HepG2 (cell line): ENCODE results near the gene ARG2.

Experiments
- BCL6 ChIP-seq: IDR thresholded peaks from 2 replicates; pipeline ENCODE4 v1.6.1; 2016; ENCODE audit warnings: missing genetic modification reagents, missing compliant biosample characterization
- CBFB ChIP-seq: sonication (generic); formaldehyde crosslinking; IDR thresholded peaks from 2 replicates; pipeline ENCODE4 v1.4.0; 2020; ENCODE audit warnings: missing genetic modification reagents
- CTCF ChIP-seq: sonication (generic); formaldehyde crosslinking; IDR thresholded peaks from 2 replicates; pipeline ENCODE4 v1.5.0; 2020; ENCODE audit warnings: mild to moderate bottlenecking, missing genetic modification reagents, moderate library complexity
- EP300 ChIP-seq, 3 experiments: sonication (generic) in 1 of 3; formaldehyde crosslinking in 1 of 3; IDR thresholded peaks; 2 replicates each; pipeline versions ENCODE4 v1.5.1 to v1.6.1; 2011 to 2020; ENCODE audit warnings: low read depth in 2 of 3, low read length in 2 of 3, borderline replicate concordance in 1 of 3, improper control_type of control experiment in 1 of 3, mild to moderate bottlenecking in 1 of 3, missing genetic modification reagents in 1 of 3, moderate library complexity in 1 of 3
- POLR2A ChIP-seq, 2 experiments: IDR thresholded peaks; 2 replicates each; pipeline ENCODE4 v1.6.1; 2011; ENCODE audit warnings: low read depth in 2 of 2, low read length in 2 of 2, mild to moderate bottlenecking in 1 of 2, moderate library complexity in 1 of 2; ENCODE audit not compliant: insufficient read depth in 1 of 2
- POLR2AphosphoS5 ChIP-seq: IDR thresholded peaks from 2 replicates; pipeline ENCODE4 v1.6.1; 2012; ENCODE audit warnings: low read depth, low read length
- SKIL ChIP-seq: sonication (generic); formaldehyde crosslinking; IDR thresholded peaks from 2 replicates; pipeline ENCODE4 v1.8.0; 2022; ENCODE audit warnings: missing genetic modification reagents, mild to moderate bottlenecking, moderate library complexity, borderline replicate concordance
- ZFP90 ChIP-seq: sonication (generic); formaldehyde crosslinking; IDR thresholded peaks from 2 replicates; pipeline ENCODE4 v1.8.0; 2022; ENCODE audit warnings: missing genetic modification reagents, mild to moderate bottlenecking, inconsistent platforms, borderline replicate concordance
- TF ChIP-seq, protein P1 (sequence below): sonication (generic); formaldehyde crosslinking; IDR thresholded peaks from 2 replicates; pipeline ENCODE4 v1.5.0; 2020; ENCODE audit warnings: missing genetic modification reagents, mild to moderate bottlenecking, borderline replicate concordance

GRCh38 chr14:67580336-67581171 is 39.2 kb upstream of the ARG2 start:
- TF ChIP-seq CBFB (CRISPR knock-in tag): no peak
- no peak for TF ChIP-seq SKIL
- no peak for TF ChIP-seq BCL6
- TF ChIP-seq, protein P1, sequence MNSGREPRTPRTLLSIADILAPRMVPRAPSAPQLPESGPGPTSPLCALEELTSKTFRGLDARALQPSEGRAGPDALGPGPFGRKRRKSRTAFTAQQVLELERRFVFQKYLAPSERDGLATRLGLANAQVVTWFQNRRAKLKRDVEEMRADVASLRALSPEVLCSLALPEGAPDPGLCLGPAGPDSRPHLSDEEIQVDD (CRISPR knock-in tag): no peak
- TF ChIP-seq EP300 (IDR thresholded peaks at IDR 0.05; ENCODE audit: low read depth in 2 of 2, low read length in 2 of 2): no peak
- TF ChIP-seq EP300 (CRISPR knock-in tag; IDR thresholded peaks at IDR 0.05; ENCODE audit: borderline replicate concordance): no peak
- TF ChIP-seq CTCF (CRISPR knock-in tag): peak; percentile 33; the same call in 1 of the 2 replicates
- no peak for TF ChIP-seq POLR2A (IDR thresholded peaks at IDR 0.05; ENCODE audit: insufficient read depth in 1 of 2, low read depth in 2 of 2, low read length in 2 of 2)
- TF ChIP-seq ZFP90 (CRISPR knock-in tag): no peak
- TF ChIP-seq POLR2AphosphoS5: no peak
